B cell (primary cell): ENCODE measurements around the gene MANBA. TPM values are rescaled to one million over a fixed set of nuclear protein-coding genes. Genes with fewer than 3 reads are reported as not detected.

Source experiments
- ATAC-seq: fragments of 200-7000 bp; cut with Tn5 transposase; one replicate; pipeline ENCODE4 v1.10.0; 2021; ENCODE audit warnings: low read depth, mild to moderate bottlenecking, moderate number of reproducible peaks, moderate library complexity
- CTCF ChIA-PET: fragments of 350-600 bp; sonication (Branson Sonifier 250); formaldehyde crosslinking; loops from one replicate; lab custom pipeline; 2021; ENCODE audit warnings: antibody characterized with exemption, inconsistent platforms; lab: Charles Lee
- POLR2A ChIA-PET: fragments of 350-600 bp; sonication (Branson Sonifier 250); formaldehyde crosslinking; loops from one replicate; lab custom pipeline; 2021; ENCODE audit warnings: antibody characterized with exemption; lab: Charles Lee
- DNase-seq: peaks from one replicate; pipeline ENCODE4 v3.0.0; 2013
- H2AFZ ChIP-seq: 2 replicates; pipeline ENCODE4 v1.6.1; 2012; ENCODE audit warnings: mild to moderate bottlenecking, low read depth, low read length; ENCODE audit not compliant: insufficient read depth, poor library complexity, severe bottlenecking
- H3K27ac ChIP-seq, 2 donors: 1 replicate in 1 of 2; 2 replicates in 1 of 2; pipeline ENCODE4 v1.5.1; 2012 to 2013; ENCODE audit warnings: low read length in 2 of 2, mild to moderate bottlenecking in 2 of 2, moderate library complexity in 1 of 2
- H3K27me3 ChIP-seq, 4 experiments: fragments of 200-600 bp in 1 of 4; sonication (generic) in 1 of 4; replicated peaks in 1 of 4; 1 replicate in 2 of 4; 2 replicates in 2 of 4; pipeline versions ENCODE4 v1.6.1 to v1.7.0; 2013 to 2016; ENCODE audit warnings: low read length in 3 of 4, mild to moderate bottlenecking in 2 of 4, mixed read lengths in 1 of 4, moderate library complexity in 1 of 4; ENCODE audit not compliant: insufficient read depth in 4 of 4, control insufficient read depth in 3 of 4; ENCODE audit errors: control extremely low read depth in 1 of 4
- H3K36me3 ChIP-seq, 2 experiments: replicated peaks in 1 of 2; 1 replicate in 1 of 2; 2 replicates in 1 of 2; pipeline versions ENCODE4 v1.6.1 to v1.7.1; 2013; ENCODE audit warnings: low read length in 1 of 2; ENCODE audit not compliant: insufficient read depth in 2 of 2, control insufficient read depth in 1 of 2; ENCODE audit errors: control extremely low read depth in 1 of 2, extremely low read depth in 1 of 2
- H3K4me1 ChIP-seq, 2 donors: fragments of 200-600 bp in 1 of 2; sonication (generic) in 1 of 2; 1 replicate in 1 of 2; 2 replicates in 1 of 2; pipeline versions ENCODE4 v1.5.1 to v1.6.1; 2013 to 2017; ENCODE audit warnings: low read length in 2 of 2; ENCODE audit not compliant: control insufficient read depth in 2 of 2, insufficient read depth in 2 of 2
- H3K4me2 ChIP-seq: replicated peaks from 2 replicates; pipeline ENCODE3; 2012; ENCODE audit warnings: mild to moderate bottlenecking, low read depth, low read length; ENCODE audit not compliant: poor library complexity, severe bottlenecking
- H3K4me3 ChIP-seq, 5 experiments: fragments of 200-600 bp in 1 of 5; sonication (generic) in 1 of 5; 1 replicate in 3 of 5; 2 replicates in 2 of 5; pipeline versions ENCODE4 v1.5.1 to v1.7.0; 2011 to 2016; ENCODE audit warnings: low read length in 4 of 5, mild to moderate bottlenecking in 4 of 5, low read depth in 2 of 5, control low read depth in 1 of 5, moderate library complexity in 1 of 5; ENCODE audit not compliant: insufficient read depth in 1 of 5; ENCODE audit errors: control extremely low read depth in 1 of 5, extremely low read depth in 1 of 5
- H3K79me2 ChIP-seq: fragments of 200-600 bp; sonication (generic); one replicate; pipeline ENCODE4 v1.6.0; 2016; ENCODE audit warnings: low read length; ENCODE audit not compliant: control insufficient read depth, insufficient read depth
- H3K9ac ChIP-seq: fragments of 200-600 bp; sonication (generic); 2 replicates; pipeline ENCODE4 v1.6.1; 2017; ENCODE audit warnings: mild to moderate bottlenecking, low read length, moderate library complexity
- H3K9me3 ChIP-seq, 3 donors: one replicate each; pipeline versions ENCODE4 v1.6.1 to v1.7.1; 2013; ENCODE audit warnings: low read length in 2 of 3; ENCODE audit not compliant: control insufficient read depth in 2 of 3, insufficient read depth in 1 of 3; ENCODE audit errors: control extremely low read depth in 1 of 3
- H4K20me1 ChIP-seq: 2 replicates; pipeline ENCODE4 v1.6.0; 2012; ENCODE audit warnings: mild to moderate bottlenecking, low read length; ENCODE audit not compliant: insufficient read depth, control insufficient read depth, poor library complexity, severe bottlenecking
- H3K27ac Mint-ChIP-seq: one replicate; pipeline ENCODE4 v1.8.0; 2021; ENCODE audit warnings: mixed read lengths
- H3K27me3 Mint-ChIP-seq: one replicate; pipeline ENCODE4 v1.8.0; 2021; ENCODE audit warnings: mixed read lengths
- H3K4me1 Mint-ChIP-seq: one replicate; pipeline ENCODE4 v1.8.0; 2021; ENCODE audit warnings: mixed read lengths
- H3K4me3 Mint-ChIP-seq: one replicate; pipeline ENCODE4 v1.8.0; 2021; ENCODE audit warnings: mixed read lengths
- H3K9me3 Mint-ChIP-seq: one replicate; pipeline ENCODE4 v1.8.0; 2022; ENCODE audit warnings: mixed read lengths; ENCODE audit not compliant: insufficient read depth
- EZH2 ChIP-seq: IDR thresholded peaks from 2 replicates; pipeline ENCODE4 v1.6.1; 2012; ENCODE audit warnings: borderline replicate concordance, low read depth, mild to moderate bottlenecking, moderate library complexity, low read length; ENCODE audit not compliant: insufficient read depth, poor library complexity, severe bottlenecking
- WGBS: methylation state at CpG from one replicate; pipeline ENCODE4 v1.1.5; 2013; ENCODE audit warnings: missing lambda C conversion rate; ENCODE audit not compliant: insufficient coverage; 5-methylcytosine and 5-hydroxymethylcytosine counted together
- intact Hi-C: fragments of 100-400 bp; cut with micrococcal nuclease; formaldehyde crosslinking; loops from one replicate; pipeline ENCODE4 v1.10.0; 2022
- polyA plus RNA-seq: library from polyadenylated mRNA; depleted of rRNA; stranded (reverse); fragments of >200 nt; gene quantifications from 2 replicates; pipeline ENCODE4 v1.2.3, GENCODE V29; 2012
- total RNA-seq, 2 donors: library from RNA; stranded (reverse); fragments of 120-200 nt in 1 of 2; gene quantifications; 1 replicate in 1 of 2; 2 replicates in 1 of 2; pipeline versions ENCODE4 v1.2.3 to v1.2.4, GENCODE V29; 2013 to 2022
- TF ChIP-seq, protein P1 (sequence below): fragments of 200-600 bp; IDR thresholded peaks from one replicate; pipeline ENCODE4 v1.8.0; 2022; ENCODE audit warnings: antibody characterized with exemption, mild to moderate bottlenecking

MANBA gene
- total and polyA plus RNA-seq, 2 donors (not counting 1 experiment from before 2014, with no cell fraction given): 91.6 to 119 TPM

- H3K4me1 Mint-ChIP-seq: no peaks in the 10 kb centered on the region
- no peak overlapping the region for H2AFZ ChIP-seq
- H4K20me1 ChIP-seq: no peaks in the 10 kb centered on the region
- H3K9ac ChIP-seq: no peak overlapping the region
- H3K9me3 ChIP-seq: no peaks in the 10 kb centered on the region
- no peak for ATAC-seq
- H3K27me3 Mint-ChIP-seq: no peaks in the 10 kb centered on the region
- H3K27ac Mint-ChIP-seq: no peak overlapping the region
- WGBS: 83% methylated on average over 6 of the region's 6 CpGs
- ChIA-PET POLR2A (no interaction called here), CTCF (interaction anchor here (1.2 to 1.3 kb wide), 3 partner anchors 24 to 376 kb away, joined by 3 to 5 read pairs (median 3); no protein-coding TSS in a partner anchor)
- H3K4me3 Mint-ChIP-seq: no peak overlapping the region
- no peak overlapping the region for H3K27ac ChIP-seq
- TF ChIP-seq, protein P1, sequence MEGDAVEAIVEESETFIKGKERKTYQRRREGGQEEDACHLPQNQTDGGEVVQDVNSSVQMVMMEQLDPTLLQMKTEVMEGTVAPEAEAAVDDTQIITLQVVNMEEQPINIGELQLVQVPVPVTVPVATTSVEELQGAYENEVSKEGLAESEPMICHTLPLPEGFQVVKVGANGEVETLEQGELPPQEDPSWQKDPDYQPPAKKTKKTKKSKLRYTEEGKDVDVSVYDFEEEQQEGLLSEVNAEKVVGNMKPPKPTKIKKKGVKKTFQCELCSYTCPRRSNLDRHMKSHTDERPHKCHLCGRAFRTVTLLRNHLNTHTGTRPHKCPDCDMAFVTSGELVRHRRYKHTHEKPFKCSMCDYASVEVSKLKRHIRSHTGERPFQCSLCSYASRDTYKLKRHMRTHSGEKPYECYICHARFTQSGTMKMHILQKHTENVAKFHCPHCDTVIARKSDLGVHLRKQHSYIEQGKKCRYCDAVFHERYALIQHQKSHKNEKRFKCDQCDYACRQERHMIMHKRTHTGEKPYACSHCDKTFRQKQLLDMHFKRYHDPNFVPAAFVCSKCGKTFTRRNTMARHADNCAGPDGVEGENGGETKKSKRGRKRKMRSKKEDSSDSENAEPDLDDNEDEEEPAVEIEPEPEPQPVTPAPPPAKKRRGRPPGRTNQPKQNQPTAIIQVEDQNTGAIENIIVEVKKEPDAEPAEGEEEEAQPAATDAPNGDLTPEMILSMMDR: no peak
- TF ChIP-seq EZH2: no peak
- H3K27me3 ChIP-seq: no peaks in the 10 kb centered on the region
- no peaks in the 10 kb centered on the region for H3K9me3 Mint-ChIP-seq
- H3K4me3 ChIP-seq: no peak overlapping the region
- peaks cover 0 to 47% of the 10 kb centered on the region in 2 experiments for H3K36me3 ChIP-seq
- no peak for DNase-seq
- no peak overlapping the region for H3K4me2 ChIP-seq
- no peaks in the 10 kb centered on the region for H3K4me1 ChIP-seq
- intact Hi-C loops: no loop called here
- no peaks in the 10 kb centered on the region for H3K79me2 ChIP-seq
Observed at GRCh38 chr4:102633100-102633499, 127.7 kb downstream of the MANBA start.

- Histone ChIP-seq H3K4me1 (no peaks in the 10 kb centered on the region), H3K36me3 (peaks cover 0 to 41% of the 10 kb centered on the region in 2 experiments), H4K20me1 (no peaks in the 10 kb centered on the region), H3K9me3 (no peaks in the 10 kb centered on the region), H3K27ac (no peak overlapping the region), H3K27me3 (no peaks in the 10 kb centered on the region), H3K4me3 (no peak overlapping the region), H3K79me2 (no peaks in the 10 kb centered on the region), H3K4me2 (no peak overlapping the region), H2AFZ (no peak overlapping the region), H3K9ac (no peak overlapping the region)
- H3K27me3 Mint-ChIP-seq: no peaks in the 10 kb centered on the region
- no peak overlapping the region for H3K27ac Mint-ChIP-seq
- ChIA-PET CTCF (interaction anchor here (0.8 to 1.3 kb wide), 4 partner anchors 8 to 377 kb away, joined by 3 to 5 read pairs (median 3); no protein-coding TSS in a partner anchor), POLR2A (no interaction called here)
- ATAC-seq (no peak), DNase-seq (no peak)
- no peaks in the 10 kb centered on the region for H3K9me3 Mint-ChIP-seq
- intact Hi-C loops: no loop called here
- H3K4me1 Mint-ChIP-seq: no peaks in the 10 kb centered on the region
- no peak overlapping the region for H3K4me3 Mint-ChIP-seq
- no peak for TF ChIP-seq EZH2
- TF ChIP-seq, protein P1: no peak
- WGBS: 100% methylated on average over 2 of the region's 6 CpGs
Observed at GRCh38 chr4:102632241-102633065, 128.3 kb downstream of the MANBA start.
